Stimulated activated CD4-positive, alpha-beta T cell treated with anti-CD3 and anti-CD28 coated beads, TNF-alpha, amount 100 ng/mL, for 48 hours (primary cell): Measurements from ENCODE around the gene PEBP1.
"Not testable (repeated sequence)": the region's sequence is repeated elsewhere in the genome, so short reads cannot be mapped to it uniquely, and the experiment has no call there.

Experiments used
- DNase-seq, 3 donors: peaks; one replicate each; pipeline ENCODE4 v3.0.0-alpha.2; 2020; ENCODE audit warnings: low read depth in 3 of 3

Gene PEBP1

DNA sequence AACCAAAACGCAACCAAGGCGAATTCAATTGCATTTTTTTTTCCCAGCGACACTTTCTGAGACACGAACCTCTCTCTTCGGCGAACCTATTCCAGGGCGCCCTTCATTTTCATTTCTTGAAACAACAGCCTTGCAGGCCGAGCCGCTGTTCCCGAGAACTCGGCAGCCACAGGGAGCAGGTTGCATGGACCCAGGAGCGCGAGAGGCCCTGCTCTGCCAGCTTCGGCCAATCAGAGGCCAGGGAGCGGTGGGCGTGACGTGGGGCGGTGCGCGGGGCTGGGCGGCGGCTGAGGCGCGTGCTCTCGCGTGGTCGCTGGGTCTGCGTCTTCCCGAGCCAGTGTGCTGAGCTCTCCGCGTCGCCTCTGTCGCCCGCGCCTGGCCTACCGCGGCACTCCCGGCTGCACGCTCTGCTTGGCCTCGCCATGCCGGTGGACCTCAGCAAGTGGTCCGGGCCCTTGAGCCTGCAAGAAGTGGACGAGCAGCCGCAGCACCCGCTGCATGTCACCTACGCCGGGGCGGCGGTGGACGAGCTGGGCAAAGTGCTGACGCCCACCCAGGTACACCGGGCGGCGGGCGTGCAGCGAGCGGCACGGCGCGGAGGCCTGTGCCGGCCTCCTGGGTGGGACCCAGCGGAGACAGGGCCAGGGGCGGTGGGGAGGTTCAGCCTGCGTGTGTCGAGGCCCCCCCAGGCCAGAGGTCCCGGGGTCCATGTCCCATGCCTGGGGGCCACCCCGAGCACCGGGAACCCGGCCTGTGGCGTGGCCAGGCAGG is at the start of gene PEBP1:
Gene PEBP1 (plus strand): TSS at position 337 of the 771 bp plus-strand sequence. CDS start 86 bp downstream, at position 423.
- peak; percentile 84 to 96 (median 88) for DNase-seq

DNA sequence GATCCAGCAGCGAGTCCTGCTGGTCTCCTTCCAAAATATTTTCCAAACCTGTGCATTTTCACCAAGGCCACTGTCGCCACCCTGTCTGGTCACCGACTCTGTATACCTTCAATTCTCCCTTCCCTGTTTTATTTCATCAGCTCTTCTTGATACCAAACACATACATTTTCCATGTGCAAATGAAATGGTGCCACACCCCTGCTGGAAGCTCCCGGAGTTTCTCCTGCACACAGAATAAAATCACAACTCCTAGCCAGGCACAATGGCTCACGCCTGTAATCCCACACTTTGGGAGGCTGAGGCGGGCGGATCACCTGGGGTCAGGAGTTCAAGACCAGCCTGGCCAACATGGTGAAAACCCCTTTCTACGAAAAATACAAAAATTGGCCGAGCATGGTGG is 46.1 kb upstream of the PEBP1 start:
- no peak for DNase-seq

DNA sequence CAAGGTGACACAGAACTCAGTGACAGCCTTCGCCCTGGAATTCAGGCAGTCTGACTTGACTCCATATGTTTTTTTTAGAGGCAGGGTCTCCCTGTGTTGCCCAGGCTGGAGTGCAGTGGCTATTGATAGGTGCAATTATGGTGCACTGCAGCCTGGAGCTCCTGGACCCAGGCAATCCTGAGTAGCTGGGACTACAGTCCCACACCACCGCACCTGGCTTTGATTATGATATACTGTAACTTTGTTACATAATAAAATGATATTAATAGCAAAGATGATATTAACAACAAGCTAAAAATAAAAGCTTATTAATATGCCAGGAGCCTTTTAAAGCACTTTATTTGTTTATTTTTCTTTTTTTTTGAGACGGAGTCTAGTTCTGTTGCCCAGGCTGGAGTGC is 41.9 kb upstream of the PEBP1 start:
- no peak for DNase-seq

DNA sequence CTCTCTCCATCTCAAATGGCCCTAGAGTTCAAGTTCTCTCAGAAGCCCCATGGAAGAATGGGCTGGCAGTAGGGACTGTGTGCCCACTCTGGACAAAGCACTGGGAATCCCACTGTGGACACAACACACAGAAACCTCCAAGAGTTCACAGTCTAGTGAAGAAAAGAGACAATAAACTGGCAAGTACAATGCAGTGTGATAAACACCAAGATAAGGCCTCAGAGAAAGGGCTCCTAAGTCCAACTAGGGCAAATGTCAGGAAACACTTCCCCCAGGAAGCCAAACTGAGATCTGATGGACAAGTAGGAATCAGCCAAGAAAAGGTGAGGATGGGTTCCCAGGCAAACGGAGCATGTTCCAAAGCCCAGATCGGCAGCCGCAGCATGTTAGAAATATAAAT is 37.5 kb upstream of the PEBP1 start:
- DNase-seq: no peak

DNA sequence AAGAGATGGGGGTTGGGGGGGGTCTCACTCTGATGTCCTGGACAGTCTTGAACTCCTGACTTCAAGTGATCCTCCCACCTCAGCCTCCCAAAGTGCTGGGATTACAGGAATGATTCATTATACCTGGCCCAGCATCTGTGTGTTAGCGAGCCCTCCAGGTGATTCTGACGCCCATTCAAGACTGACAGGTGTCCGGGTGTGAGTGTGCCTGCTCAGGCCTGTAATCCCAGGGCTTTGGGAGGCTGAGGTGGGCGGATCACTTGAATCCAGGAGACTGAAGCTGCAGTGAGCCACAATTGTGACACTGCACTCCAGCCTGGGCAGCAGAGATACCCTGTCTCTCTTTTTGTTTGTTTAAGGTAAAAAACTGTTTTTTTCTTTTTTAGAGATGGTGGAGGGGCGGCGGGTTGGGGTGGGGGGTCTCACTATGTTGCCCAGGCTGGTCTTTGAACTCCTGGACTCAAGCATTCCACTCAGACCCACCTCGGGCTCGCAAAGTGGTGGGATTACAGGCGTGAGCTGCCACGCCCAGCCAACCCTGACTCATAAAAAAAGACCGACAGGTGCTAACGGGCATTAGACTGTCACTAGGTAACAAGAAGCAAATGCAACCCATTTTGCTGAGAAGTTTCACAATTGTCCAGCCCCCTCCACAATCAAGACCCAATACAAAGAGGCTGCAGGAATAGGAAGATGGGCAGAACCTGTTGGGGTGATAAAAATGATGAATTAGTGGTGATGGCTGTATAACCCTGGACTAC is 36.8 kb upstream of the PEBP1 start:
- DNase-seq: no peak

DNA sequence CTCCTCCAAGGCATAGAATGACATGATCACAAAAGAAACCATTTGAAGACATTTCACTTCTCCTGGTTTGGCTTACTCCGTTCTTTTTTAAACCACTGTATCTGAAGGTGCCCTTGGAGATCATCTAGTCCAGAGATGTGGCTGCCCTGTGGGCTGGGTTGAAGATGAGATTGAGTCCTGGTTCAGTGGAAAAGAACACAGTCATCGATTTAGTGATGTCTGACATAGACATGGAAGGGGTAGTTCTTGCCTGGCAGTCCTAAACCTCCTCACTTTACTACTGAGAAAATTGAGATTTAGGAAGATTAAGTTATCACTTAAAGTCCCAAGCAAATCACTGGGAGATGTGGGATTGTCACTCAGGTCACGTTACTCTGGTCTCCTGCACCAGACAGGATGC is 34.9 kb upstream of the PEBP1 start:
- no peak for DNase-seq

DNA sequence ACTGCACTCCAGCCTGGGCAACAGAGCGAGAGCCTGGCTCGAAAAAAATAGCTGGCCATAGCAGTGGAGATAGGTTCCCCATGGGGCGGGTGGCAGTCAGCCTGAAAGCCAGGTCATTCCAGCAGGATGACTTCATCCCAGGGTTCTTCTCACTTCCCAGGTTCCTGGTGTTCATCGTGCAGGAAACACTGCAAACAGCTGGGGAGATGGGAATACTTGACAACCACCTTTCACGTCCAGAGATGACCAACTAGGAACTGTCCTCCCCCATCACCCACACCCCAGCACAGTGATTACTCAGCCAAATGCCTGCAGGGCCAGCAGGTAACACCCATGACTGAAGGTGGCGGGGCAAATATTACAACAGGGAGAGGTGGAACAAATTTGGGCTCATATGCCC is 33.9 kb upstream of the PEBP1 start:
- DNase-seq: no peak

DNA sequence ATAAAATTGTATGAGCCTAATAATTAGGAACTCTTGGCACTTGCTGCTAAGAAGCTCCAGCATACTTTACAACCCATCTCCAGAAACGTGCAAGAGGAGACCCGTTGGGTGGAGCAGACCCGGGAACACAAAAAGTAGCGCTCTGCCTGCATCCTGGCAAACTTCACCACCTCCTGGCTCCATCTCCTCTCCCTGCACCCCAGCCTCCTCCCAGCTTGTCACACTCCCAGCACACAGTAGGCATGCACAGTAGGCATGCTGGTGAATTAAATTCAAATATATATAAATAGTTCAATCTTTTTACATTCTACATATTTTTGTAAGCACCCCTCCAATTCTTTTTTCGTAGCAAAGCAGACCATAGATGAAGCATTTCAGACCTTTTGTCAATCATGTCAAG is 33.3 kb upstream of the PEBP1 start:
- DNase-seq: no peak

DNA sequence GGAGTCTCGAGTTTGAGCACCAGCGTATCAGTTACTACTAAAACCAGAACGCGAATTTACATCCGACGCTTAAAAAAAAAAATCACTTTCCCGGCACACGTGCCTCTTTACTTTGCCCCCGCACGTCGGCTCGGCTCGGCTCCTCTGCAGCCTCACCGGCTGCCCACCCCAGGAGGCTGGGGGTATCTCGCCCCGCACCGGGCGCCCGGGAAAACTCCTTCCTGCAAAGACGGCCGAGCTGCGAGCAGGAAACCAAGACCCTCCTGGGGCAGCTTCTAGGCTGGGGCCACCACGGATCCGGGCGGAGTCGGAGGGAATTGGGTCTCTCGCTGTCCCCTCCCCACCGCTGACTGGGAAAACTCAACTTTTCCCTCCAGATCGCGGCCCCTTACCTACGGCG is 32.7 kb upstream of the PEBP1 start:
- no peak for DNase-seq

DNA sequence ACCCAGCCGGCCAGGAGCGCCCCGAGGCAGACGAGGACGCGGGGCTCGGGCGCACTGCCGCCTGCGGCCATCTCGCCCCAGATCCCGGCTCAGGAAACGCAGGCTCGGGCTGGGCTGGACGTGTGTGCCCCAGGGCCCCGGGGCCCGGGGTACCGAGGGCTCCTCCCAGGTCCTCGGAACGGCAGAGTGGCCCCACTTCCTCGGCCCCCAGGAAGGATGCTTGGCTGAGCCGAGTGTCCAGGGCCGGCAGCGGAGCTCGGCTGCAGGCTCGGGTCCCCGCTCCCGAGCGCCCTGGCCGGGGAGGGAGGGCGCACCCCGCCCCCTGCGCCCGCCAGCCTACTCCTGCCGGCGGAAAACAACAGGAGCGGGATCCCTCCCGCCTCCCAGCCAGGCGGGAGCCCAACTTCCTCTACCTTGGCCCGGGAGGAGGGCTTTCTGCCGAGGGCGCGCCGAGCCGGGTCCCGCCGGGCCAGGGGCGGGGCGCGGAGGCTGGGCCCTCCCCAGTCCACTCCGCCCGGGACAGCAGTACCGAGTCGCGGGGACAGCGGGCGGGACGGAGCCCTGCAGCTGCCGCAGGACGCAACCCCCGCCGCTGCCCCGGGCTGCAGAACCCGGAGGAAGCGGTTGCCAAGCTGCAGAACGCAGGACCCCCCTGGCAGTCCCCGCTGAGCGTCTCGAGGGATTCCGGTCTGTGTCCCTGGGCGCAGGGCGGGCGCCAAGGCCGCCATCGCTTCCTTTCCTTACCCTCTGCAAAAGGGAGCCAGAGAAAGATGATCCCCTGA is 32.1 kb upstream of the PEBP1 start, which contains the start of gene VSIG10:
Gene VSIG10 (minus strand): TSS at position 411 of the 782 bp plus-strand sequence. CDS start 340 bp downstream, at position 71.
- peak in 1 of 3 donors; percentile 16 for DNase-seq

DNA sequence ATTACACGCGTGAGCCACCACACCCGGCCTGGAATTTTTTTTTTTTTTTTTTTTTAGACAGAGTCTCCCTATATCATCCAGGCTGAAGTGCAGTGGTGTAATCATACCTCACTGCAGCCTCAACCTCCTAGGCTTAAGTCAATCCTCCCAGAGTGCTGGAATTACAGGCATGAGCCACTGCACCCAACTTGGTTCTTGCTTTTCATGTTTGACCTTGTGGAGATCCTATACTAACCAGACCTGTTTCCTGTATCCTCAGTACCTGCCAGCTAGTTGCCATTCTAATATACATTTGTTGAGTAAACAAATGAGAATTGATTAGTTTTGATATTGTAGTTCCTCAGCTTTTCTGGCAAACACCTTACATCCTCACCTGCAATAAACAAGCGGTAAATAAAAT is 28.9 kb upstream of the PEBP1 start:
- no peak for DNase-seq

DNA sequence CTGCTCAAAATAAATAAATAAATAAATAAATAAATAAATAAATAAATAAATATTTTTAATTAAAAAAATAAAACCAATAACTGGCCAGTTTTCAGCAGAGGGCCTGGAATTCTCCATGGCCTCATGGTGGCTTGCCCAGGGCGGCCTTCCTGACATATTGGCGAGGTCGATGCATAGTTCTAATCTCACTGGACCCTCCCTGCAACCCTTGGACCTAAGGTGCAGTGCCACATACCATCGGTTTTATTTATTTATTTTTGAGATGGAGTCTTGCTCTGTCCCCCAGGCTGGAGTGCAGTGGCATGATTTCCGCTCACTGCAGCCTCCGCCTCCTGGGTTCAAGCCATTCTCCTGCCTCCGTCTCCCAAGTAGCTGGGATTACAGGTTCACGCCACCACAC is 28.2 kb upstream of the PEBP1 start:
- no peak for DNase-seq

DNA sequence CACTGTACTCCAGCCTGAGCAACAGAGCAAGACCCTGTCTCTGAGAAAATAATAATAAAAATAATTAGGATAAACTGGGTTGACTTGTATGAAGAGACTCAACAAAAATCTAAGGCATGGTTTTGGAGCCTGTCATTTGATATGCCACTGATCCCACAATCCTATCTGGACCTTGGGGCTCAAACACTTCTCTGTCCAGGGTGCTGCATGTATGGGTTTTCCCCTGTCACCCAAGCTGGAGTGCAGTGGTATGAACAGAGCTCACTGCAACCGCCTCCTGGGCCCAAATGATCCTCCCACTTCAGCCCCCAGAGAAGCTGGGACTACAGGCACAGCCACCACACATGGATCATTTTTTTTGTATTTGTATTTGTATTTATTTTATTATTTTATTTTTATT is 26.8 kb upstream of the PEBP1 start:
- DNase-seq: no peak

DNA sequence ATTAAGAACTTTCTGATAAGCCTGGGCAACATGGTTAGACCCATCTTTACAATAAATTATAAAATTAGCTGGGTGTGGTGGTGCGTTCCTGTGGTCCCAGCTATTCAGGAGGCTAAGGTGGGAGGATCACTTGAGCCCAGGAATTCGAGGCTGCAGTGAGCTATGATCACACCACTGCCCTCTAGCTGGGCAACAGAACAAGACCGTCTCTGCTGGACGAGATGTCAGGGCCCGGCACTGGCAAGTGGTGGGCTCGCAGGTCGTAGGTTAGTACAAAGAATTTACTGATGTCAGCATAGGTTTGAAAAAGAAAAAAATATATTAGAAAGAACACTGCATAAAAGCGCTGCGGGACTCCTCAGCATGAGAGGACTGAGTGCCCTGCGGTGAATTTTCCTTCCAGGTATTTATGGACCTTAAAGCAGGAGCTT is 16.5 kb upstream of the PEBP1 start:
- DNase-seq: no peak

DNA sequence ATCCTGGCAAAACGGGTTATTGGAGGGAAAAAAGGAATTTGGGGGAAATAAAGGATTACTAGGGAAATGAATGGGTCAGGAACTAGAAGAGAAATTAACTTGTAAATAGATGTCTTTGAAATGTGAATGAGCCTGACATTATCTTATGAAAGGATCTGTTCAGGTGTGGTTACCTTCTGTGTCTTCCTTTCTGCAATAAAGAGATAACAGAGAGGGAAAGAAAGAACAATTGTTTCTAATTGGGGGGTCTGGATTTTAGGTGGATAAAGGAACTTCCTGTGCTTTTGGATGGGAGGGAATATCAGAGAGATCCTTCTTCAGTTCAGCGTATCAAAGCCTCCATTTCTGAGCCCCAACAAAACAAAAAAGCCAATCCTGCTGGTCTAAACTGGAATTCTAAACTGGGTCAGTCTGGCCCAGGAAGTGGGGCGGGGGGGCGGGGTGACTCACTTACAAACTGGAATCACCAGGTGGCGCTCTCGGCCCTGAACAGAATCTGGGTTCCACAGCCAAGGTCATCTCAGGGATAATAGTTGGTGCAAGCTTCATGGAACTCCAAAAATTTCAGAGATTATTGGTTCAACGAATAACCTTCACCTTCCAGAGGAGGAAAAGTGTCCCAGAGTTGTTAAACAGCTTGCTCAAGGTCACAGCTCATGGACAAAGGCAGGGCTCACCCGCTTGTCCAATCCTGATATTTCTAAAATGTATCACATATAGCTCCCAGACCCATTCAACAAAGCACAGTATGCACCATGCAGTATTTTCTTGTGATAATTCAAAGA is 15.2 kb upstream of the PEBP1 start:
- DNase-seq: peak in 2 of 3 donors; percentile 20 to 57

DNA sequence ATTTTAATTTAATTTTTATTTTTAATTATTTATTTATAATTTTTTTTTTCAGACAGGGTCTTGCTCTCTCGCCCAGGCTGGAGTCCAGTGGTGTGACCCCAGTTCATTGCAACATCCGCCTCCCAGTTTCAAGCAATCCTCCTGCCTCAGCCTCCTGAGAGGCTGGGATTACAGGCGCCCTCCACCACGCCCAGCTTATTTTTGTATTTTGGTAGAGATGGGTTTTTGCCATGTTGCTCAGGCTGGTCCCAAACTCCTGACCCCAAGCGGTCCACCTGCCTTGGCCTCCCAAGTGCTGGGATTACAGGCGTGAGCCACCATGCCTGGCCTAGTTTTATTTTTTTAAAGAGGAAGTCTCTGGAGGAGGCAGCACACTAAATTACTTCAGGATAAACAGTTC is 13.7 kb upstream of the PEBP1 start:
- DNase-seq: no peak

DNA sequence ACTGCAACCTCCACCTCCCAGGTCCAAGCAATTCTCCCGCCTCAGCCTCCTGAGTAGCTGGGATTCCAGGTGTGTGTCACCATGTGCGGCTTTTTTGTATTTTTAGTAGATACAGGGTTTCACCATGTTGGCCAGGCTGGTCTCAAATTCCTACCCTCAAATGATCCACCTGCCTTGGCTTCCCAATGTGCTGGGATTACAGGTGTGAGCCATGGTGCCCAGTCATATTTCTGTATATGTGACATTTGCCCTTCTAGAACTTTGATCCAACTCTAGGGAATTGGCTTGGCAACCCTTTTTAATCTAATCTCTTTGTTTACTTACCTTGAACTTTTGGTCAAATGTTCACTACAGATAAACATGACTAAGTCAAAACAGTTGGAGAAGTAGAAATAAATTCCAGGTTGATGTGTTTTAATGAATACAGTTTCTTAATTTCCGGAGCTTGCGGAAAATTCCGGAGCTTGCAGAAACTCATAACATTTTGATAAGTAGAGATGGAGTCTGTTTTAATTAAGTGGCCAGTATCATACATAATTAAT is 11.5 kb upstream of the PEBP1 start:
- DNase-seq: no peak

DNA sequence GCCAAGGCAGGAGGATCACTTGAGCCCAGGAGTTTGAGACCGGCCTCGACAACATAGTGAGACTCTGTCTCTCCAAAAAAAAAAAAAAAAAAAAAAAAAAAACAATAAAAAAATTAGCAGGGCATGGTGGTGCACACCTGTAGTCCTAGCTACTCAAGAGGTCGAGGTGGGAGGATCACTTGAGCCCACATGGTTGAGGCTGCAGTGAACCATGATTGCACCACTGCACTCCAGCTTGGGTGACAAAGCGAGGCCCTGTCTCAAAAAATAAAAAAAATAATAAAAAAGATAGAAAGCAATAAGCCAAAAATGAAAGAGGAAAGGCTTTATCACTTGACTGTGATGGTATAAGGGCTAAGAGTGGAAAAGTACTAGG is 10.2 kb upstream of the PEBP1 start:
- no peak for DNase-seq

DNA sequence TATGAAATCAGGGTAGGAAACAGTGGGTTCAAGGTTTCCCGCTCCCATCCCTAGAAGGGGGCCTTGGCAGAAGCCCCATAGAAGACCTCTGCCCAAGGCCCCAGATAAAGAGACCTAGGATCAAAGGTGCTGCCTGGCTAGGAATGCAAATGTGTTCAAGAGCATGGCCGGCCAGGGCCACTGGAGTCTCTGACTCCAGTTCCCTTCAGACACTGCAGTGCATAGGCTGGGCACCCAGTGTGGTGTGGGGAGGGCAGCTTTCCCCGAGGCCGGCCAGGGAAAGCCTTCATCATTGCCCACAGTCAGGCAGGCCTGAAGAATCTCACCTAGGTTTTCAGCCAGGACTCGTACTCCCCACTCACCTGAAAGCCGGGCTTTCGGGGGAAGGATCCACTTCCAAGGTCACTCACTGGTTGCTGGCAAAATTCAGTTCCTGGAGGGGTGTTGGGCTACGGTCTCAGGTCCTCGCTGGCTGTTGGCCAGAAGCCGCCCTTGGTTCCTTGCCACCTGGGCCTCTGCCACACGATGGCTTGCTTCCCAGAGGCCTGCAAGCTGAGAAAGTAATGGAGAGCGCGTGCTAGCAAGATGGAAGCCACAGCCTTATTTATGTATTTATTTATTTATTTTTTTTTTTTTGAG is 9.7 kb upstream of the PEBP1 start:
- DNase-seq: no peak

DNA sequence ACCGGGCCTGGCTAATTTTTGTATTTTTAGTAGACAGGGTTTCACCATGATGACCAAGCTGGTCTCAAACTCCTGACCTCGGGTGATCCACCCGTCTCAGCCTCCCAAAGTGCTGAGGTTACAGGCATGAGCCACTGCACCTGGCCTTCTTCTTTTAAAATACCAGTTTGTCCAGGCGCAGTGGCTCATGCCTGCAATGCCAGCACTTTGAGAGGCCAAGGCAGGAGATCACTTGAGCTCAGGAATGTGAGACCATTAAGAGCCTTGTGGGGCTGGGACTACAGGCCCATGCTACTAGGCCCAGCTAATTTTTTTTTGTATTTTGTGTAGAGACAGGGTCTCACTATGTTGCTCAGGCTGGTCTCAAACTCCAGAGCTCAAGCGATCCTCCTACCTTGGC is 8.1 kb upstream of the PEBP1 start:
- DNase-seq: no peak

DNA sequence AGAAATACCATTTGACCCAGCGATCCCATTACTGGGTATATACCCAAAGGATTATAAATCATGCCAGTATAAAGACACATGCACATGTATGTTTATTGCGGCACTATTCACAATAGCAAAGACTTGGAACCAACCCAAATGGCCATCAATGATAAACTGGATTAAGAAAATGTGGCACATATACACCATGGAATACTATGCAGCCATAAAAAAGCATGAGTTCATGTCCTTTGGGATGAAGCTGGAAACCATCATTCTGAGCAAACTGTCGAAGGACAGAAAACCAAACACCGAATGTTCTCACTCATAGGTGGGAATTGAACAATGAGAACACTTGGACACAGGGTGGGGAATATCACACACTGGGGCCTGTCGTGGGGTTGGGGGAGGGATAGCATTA is 6.5 kb upstream of the PEBP1 start:
- DNase-seq: not testable (repeated sequence)
